Natural killer cell treated with Interleukin-12 subunit alpha and Interleukin-12 subunit beta and Interleukin-15 and Interleukin-18, amount 100 ng/mL, for 72 hours (primary cell): ENCODE results near the gene ITGAX. TPM values are rescaled to one million over a fixed set of nuclear protein-coding genes. Genes with fewer than 3 reads are reported as not detected.
"Not testable (repeated sequence)": the region's sequence is repeated elsewhere in the genome, so short reads cannot be mapped to it uniquely, and the experiment has no call there.

ENCODE experiments used
- ATAC-seq, 2 donors: fragments of 150-1000 bp; cut with Tn5 transposase in 1 of 2; sonication (Bioruptor Pico), chemical (Tn5 transposase) in 1 of 2; 2 replicates each; pipeline ENCODE4 v1.10.0; 2021
- DNase-seq: peaks from one replicate; pipeline ENCODE4 v3.0.0; 2022; ENCODE audit warnings: low spot score
- H3K27ac Mint-ChIP-seq, 2 donors: 1 replicate in 1 of 2; 2 replicates in 1 of 2; pipeline ENCODE4 v1.8.0; 2022; ENCODE audit warnings: mixed read lengths in 2 of 2, mild to moderate bottlenecking in 1 of 2, moderate library complexity in 1 of 2
- H3K27me3 Mint-ChIP-seq, 2 donors: 1 replicate in 1 of 2; 2 replicates in 1 of 2; pipeline ENCODE4 v1.8.0; 2022; ENCODE audit warnings: mixed read lengths in 2 of 2
- H3K36me3 Mint-ChIP-seq: one replicate; pipeline ENCODE4 v1.8.0; 2022; ENCODE audit warnings: mixed read lengths
- H3K4me1 Mint-ChIP-seq, 2 donors: 1 replicate in 1 of 2; 2 replicates in 1 of 2; pipeline ENCODE4 v1.8.0; 2022; ENCODE audit warnings: low read depth in 2 of 2, mixed read lengths in 2 of 2, mild to moderate bottlenecking in 1 of 2
- H3K4me3 Mint-ChIP-seq: one replicate; pipeline ENCODE4 v1.8.0; 2022; ENCODE audit warnings: mixed read lengths
- H3K9me3 Mint-ChIP-seq: 2 replicates; pipeline ENCODE4 v1.8.0; 2022; ENCODE audit warnings: mixed read lengths
- total RNA-seq, 2 donors: library from RNA; stranded (reverse); gene quantifications; one replicate each; pipeline ENCODE4 v1.2.3, GENCODE V29; 2022

ITGAX gene
- total RNA-seq, 2 donors from 2014 or later, result 62.1 to 124 TPM

DNA sequence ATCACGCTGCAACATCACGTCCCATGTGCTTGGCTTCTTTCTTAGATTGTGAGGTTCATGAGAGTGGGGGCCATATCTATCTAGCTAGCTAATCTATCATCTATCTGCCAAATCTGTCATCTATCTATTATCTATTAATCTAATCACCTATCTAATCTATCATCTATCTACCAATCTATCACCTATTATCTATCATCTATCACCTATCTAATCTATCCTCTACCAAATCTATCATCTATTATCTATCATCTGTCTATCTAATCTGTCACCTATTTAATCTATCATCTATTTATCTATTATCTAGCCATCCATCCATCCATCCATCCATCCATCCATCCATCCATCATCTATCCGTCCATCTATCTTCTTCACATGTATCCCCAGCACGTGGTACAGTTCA is 59.0 kb downstream of the ITGAX start:
- no peaks in the 10 kb centered on the region for H3K9me3 Mint-ChIP-seq
- H3K4me3 Mint-ChIP-seq, result no peak overlapping the region
- H3K4me1 Mint-ChIP-seq, result peaks cover 46 to 53% of the 10 kb centered on the region in 2 donors
- peak overlapping the region in 1 of 2 donors; percentile 13 for H3K27ac Mint-ChIP-seq
- ATAC-seq, result no peak
- no peaks in the 10 kb centered on the region for H3K36me3 Mint-ChIP-seq
- no peaks in the 10 kb centered on the region for H3K27me3 Mint-ChIP-seq
- no peak for DNase-seq

DNA sequence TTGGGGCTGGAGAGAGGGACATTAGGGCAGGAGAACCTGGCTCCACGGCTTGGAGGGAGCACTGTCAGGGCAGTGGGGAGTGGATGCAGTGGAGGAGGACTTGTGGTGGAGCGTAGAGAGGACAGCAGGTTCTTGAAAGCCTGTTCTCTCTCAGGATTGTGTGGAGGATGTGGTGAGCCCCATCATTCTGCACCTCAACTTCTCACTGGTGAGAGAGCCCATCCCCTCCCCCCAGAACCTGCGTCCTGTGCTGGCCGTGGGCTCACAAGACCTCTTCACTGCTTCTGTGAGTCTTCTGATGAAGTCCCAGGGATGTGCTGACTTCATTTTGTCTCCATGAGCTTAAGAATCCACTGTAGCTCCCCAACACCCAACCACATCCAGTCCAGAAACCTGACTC is 59.7 kb downstream of the ITGAX start:
- peaks cover 49 to 58% of the 10 kb centered on the region in 2 donors for H3K4me1 Mint-ChIP-seq

DNA sequence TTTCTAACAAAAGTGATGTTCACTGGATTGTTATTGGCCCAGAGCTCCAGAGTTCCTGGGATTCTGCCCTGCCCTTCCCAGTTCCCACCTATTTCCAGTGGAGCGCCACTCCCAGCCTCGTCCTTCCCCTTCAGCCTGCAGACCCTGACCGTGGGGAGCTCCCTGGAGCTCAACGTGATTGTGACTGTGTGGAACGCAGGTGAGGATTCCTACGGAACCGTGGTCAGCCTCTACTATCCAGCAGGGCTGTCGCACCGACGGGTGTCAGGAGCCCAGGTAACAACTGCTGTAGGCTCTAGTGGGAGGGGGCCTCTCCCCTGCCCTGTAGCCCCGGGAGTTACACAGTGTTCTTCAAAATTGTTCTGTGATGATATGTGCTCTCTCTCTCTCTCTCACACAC is 61.4 kb downstream of the ITGAX start:
- H3K4me1 Mint-ChIP-seq, result peaks cover 60 to 65% of the 10 kb centered on the region in 2 donors

More for the DNA sequence above, 59.7 kb downstream of the ITGAX start:
- H3K36me3 Mint-ChIP-seq, result no peaks in the 10 kb centered on the region
- peak; percentile 56 for DNase-seq
- no peaks in the 10 kb centered on the region for H3K9me3 Mint-ChIP-seq
- peak; percentile 46 to 74 for ATAC-seq
- peak overlapping the region; percentile 64 for H3K4me3 Mint-ChIP-seq
- no peaks in the 10 kb centered on the region for H3K27me3 Mint-ChIP-seq
- peak overlapping the region; percentile 52 to 60 for H3K27ac Mint-ChIP-seq

DNA sequence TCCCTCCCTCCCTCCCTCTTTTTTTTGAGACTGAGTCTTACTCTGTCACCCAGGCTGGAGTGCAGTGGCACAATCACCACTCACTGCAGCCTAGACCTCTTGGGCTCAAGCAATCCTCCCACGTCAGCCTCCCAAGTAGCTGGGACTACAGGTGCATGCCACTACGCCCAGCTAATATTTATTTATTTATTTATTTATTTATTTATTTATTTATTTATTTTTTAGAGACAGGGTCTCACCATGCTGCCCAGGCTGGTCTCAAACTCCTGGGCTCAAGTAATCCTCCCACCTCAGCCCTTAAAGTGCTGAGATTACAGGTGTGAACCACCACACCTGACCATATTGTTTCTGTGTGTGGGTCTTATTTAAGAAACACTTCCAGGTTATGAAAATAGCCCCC is 62.1 kb downstream of the ITGAX start:
- not testable (repeated sequence) for H3K9me3 Mint-ChIP-seq, H3K27ac Mint-ChIP-seq, H3K27me3 Mint-ChIP-seq, H3K36me3 Mint-ChIP-seq, ATAC-seq, H3K4me3 Mint-ChIP-seq
- peaks cover 66 to 72% of the 10 kb centered on the region in 2 donors for H3K4me1 Mint-ChIP-seq
- DNase-seq, result peak; percentile 29

More for the DNA sequence above, 61.4 kb downstream of the ITGAX start:
- Mint-ChIP-seq H3K4me3 (no peak overlapping the region), H3K27ac (peak overlapping the region in 1 of 2 donors; percentile 0), H3K9me3 (no peaks in the 10 kb centered on the region), H3K36me3 (no peaks in the 10 kb centered on the region), H3K27me3 (no peaks in the 10 kb centered on the region)
- ATAC-seq (no peak), DNase-seq (peak; percentile 25)

DNA sequence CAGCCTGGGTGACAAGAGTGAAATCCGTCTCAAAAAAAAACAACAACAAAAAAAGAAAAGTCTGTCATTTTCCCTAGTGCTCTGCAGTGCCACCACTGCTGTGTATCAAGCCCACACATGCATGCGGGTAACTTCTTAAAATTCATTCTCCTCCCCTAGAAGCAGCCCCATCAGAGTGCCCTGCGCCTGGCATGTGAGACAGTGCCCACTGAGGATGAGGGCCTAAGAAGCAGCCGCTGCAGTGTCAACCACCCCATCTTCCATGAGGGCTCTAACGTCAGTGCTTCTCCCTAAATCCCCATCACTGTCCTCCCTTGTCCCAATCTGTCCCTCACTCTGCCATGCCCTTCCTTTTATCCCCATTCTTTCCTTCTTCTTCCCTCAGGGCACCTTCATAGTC is 62.9 kb downstream of the ITGAX start:
- Mint-ChIP-seq H3K4me1 (peaks cover 69 to 73% of the 10 kb centered on the region in 2 donors), H3K9me3 (no peaks in the 10 kb centered on the region), H3K27me3 (no peaks in the 10 kb centered on the region), H3K27ac (peak overlapping the region in 1 of 2 donors; percentile 18), H3K36me3 (no peaks in the 10 kb centered on the region), H3K4me3 (no peak overlapping the region)
- DNase-seq (peak; percentile 16), ATAC-seq (no peak)

DNA sequence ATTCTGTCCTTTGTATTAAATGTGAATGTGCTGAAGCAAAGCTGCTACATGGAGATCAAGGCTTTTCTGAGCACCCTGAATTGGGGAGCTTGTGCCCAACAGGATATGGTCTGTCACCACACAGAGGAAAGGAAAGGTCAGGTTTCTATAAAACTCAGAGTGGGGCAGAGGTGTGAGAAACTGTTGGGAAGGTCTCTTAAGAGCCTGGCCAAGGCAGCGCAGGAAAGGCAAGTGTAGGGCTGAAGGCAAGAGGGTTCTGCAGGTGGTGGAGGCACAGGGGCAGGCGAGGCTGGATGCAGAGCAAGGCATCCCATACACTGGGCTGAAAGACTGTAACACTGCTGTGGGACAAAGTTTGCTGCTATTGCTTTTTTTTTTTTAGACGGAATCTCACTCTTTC is 65.1 kb downstream of the ITGAX start:
- H3K4me3 Mint-ChIP-seq, result peak overlapping the region; percentile 71
- H3K27ac Mint-ChIP-seq, result peak overlapping the region; percentile 15 to 45
- peaks cover 65 to 66% of the 10 kb centered on the region in 2 donors for H3K4me1 Mint-ChIP-seq
- no peaks in the 10 kb centered on the region for H3K27me3 Mint-ChIP-seq
- DNase-seq, result peak; percentile 60
- no peaks in the 10 kb centered on the region for H3K9me3 Mint-ChIP-seq
- ATAC-seq, result peak; percentile 68 to 75
- no peaks in the 10 kb centered on the region for H3K36me3 Mint-ChIP-seq

DNA sequence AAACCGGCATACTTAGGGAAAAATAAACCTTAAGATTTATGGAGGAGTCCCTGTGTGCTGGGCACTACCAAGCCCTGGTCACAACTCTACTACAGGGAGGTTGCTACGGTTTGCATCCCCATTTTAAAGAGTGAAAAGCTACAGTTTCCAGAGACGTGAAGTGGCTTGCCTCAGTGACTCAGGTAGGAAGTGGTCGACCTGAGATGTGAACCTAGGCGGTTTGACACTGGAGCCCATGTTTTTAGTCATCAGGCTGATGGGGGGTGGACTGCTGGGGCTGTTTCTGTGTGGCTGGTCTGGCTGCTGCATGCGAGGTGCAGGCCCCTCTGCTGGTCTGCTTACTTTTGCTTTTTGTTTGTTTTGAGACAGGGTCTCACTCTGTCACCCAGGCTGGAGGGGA is 66.6 kb downstream of the ITGAX start:
- Mint-ChIP-seq H3K9me3 (no peaks in the 10 kb centered on the region), H3K4me3 (peak overlapping the region; percentile 73), H3K36me3 (no peaks in the 10 kb centered on the region), H3K4me1 (peaks cover 59 to 63% of the 10 kb centered on the region in 2 donors), H3K27ac (peak overlapping the region in 1 of 2 donors; percentile 29), H3K27me3 (no peaks in the 10 kb centered on the region)
- peak; percentile 91 to 94 for ATAC-seq
- DNase-seq, result peak; percentile 75

DNA sequence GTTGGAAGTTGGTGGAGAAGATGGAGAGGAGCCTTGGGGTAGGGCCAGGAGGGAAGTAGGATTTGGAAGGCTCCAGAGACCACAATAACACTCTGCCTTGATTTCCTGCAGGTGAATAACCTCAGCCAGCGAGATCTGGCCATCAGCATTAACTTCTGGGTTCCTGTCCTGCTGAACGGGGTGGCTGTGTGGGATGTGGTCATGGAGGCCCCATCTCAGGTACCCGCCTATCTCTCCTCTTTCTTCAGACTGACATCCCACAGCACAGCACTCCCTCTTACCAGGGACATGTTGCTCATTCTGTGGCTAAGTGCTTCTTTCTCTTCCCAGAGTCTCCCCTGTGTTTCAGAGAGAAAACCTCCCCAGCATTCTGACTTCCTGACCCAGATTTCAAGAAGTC is 68.3 kb downstream of the ITGAX start:
- Mint-ChIP-seq H3K27me3 (no peaks in the 10 kb centered on the region), H3K36me3 (no peaks in the 10 kb centered on the region), H3K9me3 (no peaks in the 10 kb centered on the region), H3K4me3 (peak overlapping the region; percentile 21), H3K27ac (peak overlapping the region in 1 of 2 donors; percentile 44), H3K4me1 (peaks cover 51 to 60% of the 10 kb centered on the region in 2 donors)
- DNase-seq, result peak; percentile 58
- ATAC-seq, result no peak

DNA sequence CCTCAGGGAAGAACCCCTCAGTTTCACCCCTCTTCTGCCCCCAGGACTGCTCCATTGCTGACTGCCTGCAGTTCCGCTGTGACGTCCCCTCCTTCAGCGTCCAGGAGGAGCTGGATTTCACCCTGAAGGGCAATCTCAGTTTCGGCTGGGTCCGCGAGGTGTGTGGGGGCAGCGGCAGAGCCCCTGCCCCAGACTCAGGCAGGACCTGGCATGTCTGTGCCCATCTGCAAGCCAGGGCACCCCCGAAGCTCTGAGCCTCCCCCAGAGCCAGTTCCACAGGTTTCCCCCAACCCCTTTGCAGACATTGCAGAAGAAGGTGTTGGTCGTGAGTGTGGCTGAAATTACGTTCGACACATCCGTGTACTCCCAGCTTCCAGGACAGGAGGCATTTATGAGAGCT is 68.8 kb downstream of the ITGAX start:
- Mint-ChIP-seq H3K36me3 (no peaks in the 10 kb centered on the region), H3K4me1 (peaks cover 48 to 57% of the 10 kb centered on the region in 2 donors), H3K9me3 (no peaks in the 10 kb centered on the region), H3K4me3 (peak overlapping the region; percentile 21), H3K27ac (peak overlapping the region; percentile 1 to 44), H3K27me3 (no peaks in the 10 kb centered on the region)
- ATAC-seq (no peak), DNase-seq (peak; percentile 6)

DNA sequence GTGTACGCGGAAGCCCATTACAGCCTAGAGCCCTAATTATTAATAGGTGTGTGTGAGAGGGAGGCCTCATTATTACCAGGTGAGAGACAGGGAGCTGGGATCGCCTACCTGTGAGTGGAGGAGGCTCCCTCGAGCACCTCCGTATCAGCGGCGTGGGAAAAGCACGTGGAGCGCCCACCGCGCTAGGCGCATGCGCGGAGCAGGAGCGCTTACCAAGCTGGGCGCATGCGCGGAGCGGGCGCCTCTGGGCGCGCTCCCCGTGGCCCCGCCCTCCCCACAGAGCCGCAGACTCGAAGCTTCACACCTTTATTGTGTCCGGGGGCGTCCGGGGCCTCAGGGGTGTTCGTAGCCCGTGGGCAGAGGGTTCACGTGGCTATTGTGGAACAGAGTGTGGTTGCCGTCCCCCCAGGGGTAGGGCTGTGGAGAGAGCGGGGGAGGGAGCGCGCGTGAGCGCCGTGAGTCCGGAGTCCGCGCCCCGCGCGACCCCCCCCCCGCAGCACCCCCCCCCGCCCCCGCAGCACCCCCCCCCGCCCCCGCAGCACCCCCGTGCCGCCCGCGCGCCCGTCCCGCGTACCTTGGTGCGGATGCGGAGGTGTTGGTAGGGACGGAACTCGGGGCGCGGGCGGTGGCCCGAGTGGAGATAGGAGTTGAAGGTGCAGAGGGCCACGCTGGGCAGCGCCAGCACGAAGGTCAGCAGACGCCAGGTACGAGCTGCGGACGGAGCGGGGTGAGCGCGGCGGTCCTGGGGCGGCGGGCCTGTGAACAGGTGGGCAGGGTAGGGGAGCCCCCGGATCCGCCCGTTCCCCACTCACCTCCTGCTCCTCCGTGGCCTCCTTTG is 72.7 kb downstream of the ITGAX start:
- DNase-seq, result peak; percentile 77
- Mint-ChIP-seq H3K27ac (no peak overlapping the region), H3K36me3 (no peaks in the 10 kb centered on the region), H3K4me3 (peak overlapping the region; percentile 12), H3K9me3 (no peaks in the 10 kb centered on the region), H3K27me3 (no peaks in the 10 kb centered on the region), H3K4me1 (peaks cover 32 to 39% of the 10 kb centered on the region in 2 donors)
- ATAC-seq, result peak; percentile 66 to 84

DNA sequence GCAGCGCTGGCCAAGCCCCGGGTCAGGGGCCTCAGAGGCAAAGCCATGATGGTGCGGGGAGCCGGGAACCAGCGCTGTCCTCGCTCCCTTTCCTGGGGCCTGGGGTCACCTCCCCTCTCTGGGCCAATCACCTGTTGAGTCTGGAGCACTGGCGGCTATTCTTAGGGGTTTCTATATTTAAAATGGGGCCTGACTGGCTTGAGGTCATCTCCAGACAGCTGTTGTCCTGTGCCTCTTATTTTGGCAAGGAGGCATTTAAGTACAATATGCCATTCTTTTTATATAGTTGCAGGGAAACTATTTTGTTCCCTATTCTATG is 73.3 kb downstream of the ITGAX start, which contains the start of gene COX6A2:
COX6A2 (minus strand) TSS at position 82 of the 319 bp plus-strand sequence; CDS start at position 47, 35 bp downstream.
- no peak for ATAC-seq
- Mint-ChIP-seq H3K9me3 (no peaks in the 10 kb centered on the region), H3K36me3 (no peaks in the 10 kb centered on the region), H3K27me3 (no peaks in the 10 kb centered on the region), H3K4me3 (peak within 1 kb of the TSS; percentile 56), H3K4me1 (peaks cover 26 to 35% of the 10 kb centered on the region in 2 donors), H3K27ac (peak within 1 kb of the TSS in 1 of 2 donors; percentile 51)
- DNase-seq, result no peak

DNA sequence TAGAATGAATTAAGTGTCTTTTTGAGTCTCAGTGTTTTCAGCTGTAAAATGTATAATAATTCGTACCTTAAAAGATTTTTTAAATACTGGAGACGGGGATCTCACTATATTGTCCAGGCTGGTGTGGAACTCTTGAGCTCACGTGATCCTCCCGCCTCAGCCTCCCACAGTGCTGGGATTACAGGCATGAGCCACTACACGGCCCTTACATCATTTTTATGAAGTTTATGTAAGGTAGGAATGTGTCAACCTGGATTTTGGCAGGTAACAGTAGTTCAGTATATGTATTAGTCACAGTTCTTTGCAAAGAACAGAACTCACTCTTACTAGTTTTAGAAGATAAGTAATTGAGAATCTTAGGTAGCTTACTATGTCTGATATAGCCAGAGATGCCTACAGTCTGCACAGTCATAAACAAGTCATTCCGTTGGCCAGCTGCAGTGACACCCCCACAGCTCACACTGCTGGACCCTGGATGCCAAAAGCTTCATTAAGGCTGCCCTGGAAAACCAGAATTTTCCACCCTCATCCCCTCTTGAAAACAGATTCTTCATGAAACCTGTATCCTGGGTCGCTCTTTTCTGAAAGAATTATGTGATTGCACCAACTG is 73.8 kb downstream of the ITGAX start:
- Mint-ChIP-seq H3K4me1 (peaks cover 21 to 30% of the 10 kb centered on the region in 2 donors), H3K9me3 (no peaks in the 10 kb centered on the region), H3K4me3 (peak overlapping the region; percentile 56), H3K27ac (peak overlapping the region in 1 of 2 donors; percentile 51), H3K36me3 (no peaks in the 10 kb centered on the region), H3K27me3 (no peaks in the 10 kb centered on the region)
- DNase-seq, result no peak
- ATAC-seq, result no peak

DNA sequence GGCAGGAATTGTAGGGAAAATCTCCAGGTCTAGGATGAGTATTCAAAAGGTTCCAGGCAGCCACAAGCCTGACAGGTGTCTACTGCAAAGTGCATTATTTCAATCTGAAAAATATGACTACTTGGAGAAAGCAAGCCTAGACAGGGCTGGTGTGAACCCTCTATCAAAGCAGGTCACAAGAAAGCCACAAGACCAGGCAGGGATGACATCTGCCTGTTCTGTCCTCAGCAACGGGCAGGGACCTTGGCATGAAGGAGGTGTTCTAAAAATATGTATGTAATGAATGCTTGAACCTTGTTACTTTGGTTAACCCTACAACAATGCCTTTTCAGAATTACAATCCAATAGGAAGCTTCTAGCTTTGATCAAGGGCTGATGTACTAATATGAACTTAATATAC is 74.3 kb downstream of the ITGAX start:
- ATAC-seq, result no peak
- Mint-ChIP-seq H3K27ac (peak overlapping the region in 1 of 2 donors; percentile 51), H3K4me1 (peaks cover 20 to 27% of the 10 kb centered on the region in 2 donors), H3K36me3 (no peaks in the 10 kb centered on the region), H3K9me3 (no peaks in the 10 kb centered on the region), H3K27me3 (no peaks in the 10 kb centered on the region), H3K4me3 (no peak overlapping the region)
- no peak for DNase-seq

DNA sequence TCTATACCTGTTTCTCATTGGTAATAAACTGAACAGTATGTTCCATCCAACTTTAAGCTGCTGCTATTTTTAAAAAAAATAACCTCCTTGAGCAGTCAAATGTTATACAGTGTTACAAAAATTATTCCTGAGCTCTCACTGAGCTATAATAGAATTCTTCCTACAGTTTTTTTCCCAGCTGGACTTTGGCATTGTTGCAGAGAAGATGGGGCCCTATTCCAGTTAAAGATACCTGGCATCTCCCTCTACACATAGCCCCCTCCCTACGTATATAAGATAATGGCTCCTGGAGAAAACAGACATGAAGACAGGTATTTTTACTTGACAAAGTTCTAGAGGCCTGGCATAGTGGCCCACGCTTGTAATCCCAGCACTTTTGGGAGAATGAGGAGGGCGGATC is 74.8 kb downstream of the ITGAX start:
- Mint-ChIP-seq H3K4me1 (peaks cover 19 to 25% of the 10 kb centered on the region in 2 donors), H3K4me3 (no peak overlapping the region), H3K27ac (no peak overlapping the region), H3K36me3 (no peaks in the 10 kb centered on the region), H3K9me3 (no peaks in the 10 kb centered on the region), H3K27me3 (no peaks in the 10 kb centered on the region)
- DNase-seq (no peak), ATAC-seq (no peak)
